GM15510 (cell line): ENCODE measurements around the gene IPO13.

Source experiments
- POLR2A ChIP-seq: IDR thresholded peaks from 3 replicates; pipeline ENCODE4 v1.6.1; 2011; ENCODE audit warnings: borderline replicate concordance; ENCODE audit not compliant: insufficient read length; ENCODE audit errors: extremely low read depth

Gene IPO13

GRCh38 chr1:43914576-43915525, 31.9 kb upstream of the IPO13 start:
- TF ChIP-seq POLR2A: no peak

GRCh38 chr1:43919906-43920305, 26.8 kb upstream of the IPO13 start:
- no peak for TF ChIP-seq POLR2A

- TF ChIP-seq POLR2A: no peak
Measured at GRCh38 chr1:43921022-43921421, 25.7 kb upstream of the IPO13 start.

DNA sequence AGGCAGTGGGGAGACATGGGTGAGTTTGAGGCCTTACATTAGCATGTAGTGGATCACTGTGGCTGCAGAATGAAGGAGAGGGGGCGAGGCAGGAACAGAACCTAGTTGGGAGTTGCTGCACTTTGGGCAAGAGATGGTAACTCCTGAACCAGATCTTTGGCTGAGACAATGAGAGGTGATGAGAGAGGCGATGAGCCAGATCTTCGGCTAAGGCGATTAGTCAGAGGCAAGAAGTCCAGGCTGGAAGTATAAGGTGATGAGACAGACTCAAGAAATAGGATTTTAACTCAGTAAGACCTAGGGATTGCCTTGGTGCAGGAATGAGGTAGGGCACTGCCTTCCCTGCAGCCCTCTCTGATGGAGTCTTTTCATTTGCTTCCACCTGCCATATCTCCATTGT, 22.2 kb upstream of the IPO13 start:
- TF ChIP-seq POLR2A: no peak

GRCh38 chr1:43925846-43926245, 20.9 kb upstream of the IPO13 start:
- TF ChIP-seq POLR2A: no peak

- TF ChIP-seq POLR2A: no peak
Measured at GRCh38 chr1:43930168-43930948, 16.4 kb upstream of the IPO13 start.

GRCh38 chr1:43930949-43931275, 15.8 kb upstream of the IPO13 start:
- TF ChIP-seq POLR2A: no peak

DNA sequence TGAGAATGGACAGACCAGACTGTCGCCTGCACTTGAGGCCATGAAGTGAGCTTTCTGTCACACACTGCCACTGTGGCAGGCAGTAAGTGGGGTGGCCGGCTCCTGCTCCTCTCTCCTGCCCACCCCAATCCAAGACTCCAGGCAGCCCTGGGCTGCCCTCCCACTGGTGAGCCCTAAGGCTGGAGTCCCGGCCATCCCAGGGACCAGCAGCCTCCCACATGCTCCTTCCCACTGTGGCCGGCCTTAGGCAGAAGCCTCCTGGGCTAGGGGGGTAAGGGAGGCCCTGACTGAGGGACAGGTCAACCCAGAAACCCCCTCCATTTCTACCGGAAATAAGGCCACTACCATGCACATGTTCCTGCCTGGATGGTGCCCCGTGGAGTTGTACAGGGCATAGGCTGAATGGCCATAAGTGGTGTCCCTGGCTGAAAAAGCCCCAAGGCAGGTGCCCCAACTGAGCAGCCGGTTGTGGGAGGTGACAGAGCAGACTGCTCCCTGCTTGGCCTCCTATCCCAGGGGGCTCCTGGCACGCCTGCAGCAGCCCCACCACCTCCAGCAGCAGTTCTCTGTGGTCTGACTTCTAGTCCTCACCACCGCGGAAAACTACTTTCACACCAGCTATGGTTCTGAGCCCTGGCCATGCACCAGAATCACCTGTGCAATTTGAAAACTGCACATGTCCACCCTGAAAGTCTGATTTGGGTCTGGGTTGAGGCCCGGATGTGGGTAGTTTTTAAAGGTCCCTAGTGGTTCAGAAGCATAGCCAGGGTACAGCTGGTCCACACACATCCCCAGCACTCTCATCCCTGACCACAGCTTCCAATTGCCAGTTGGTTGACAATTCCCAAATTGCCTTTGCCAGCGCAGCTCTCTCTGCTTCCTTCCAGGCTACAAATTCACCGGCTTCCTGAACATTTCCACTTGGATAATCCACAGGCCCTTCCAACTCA, 14.8 kb upstream of the IPO13 start:
- TF ChIP-seq POLR2A: no peak

DNA sequence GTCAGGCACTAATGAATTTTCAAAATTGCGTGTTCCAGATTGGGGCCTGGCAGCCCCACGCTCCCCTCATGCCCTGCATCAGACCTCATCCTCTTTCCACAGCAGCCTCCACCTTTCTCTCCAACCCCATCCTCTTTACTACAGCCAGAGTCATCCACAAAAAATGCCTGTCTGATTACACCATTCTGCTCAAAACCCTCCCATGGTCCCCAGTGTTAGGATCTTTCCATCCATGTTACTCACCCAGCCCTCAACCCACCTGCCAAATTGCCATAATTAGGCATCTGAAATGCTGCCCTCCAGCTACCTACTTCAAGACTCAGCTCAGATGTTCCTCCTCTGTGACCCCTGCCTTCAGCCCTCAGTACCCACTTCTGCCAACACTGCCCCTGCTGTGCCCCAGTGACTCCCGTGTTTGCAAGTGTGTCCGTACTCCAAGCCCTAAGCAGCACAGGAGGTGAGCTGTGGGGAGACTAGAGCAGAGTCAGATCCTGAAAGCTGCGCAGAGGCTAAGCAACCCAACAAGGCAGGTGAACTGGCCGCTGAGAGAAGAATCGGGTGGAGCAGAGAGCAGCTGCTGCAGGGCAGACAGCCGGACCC, 13.9 kb upstream of the IPO13 start:
- no peak for TF ChIP-seq POLR2A

DNA sequence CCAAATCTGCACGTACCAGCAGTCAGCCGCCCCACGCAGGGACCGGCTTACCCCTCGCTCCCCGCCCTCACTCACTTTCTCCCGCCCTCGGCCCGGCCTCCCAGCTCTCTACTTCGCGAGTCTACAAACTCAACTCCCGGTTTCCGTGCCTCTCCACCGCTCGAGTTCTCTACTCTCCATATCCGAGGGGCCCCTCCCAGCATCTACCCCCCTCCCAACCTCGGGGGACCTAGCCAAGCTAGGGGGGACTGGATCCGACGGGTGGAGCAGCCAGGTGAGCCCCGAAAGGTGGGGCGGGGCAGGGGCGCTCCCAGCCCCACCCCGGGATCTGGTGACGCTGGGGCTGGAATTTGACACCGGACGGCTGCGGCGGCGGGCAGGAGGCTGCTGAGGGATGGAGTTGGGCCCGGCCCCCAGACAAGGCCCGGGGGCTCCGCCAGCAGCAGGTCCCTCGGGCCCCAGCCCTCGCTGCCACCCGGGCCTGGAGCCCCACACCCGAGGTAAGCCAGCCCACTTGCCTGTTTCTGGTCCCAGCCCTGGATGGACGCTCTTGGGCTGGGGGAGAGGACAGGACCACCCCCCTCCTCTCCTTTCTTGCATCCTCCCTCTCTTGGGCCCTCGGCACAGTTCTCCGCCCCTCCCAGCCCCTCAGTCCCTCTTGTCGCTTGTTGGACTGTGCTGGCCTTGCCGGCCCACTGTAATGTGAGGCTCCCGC, 13.2 kb upstream of the IPO13 start, which contains the start of gene ARTN:
ARTN (plus strand) TSS at position 416 of the 715 bp plus-strand sequence. CDS start 1,856 bp downstream, outside the sequence.
- TF ChIP-seq POLR2A: no peak

DNA sequence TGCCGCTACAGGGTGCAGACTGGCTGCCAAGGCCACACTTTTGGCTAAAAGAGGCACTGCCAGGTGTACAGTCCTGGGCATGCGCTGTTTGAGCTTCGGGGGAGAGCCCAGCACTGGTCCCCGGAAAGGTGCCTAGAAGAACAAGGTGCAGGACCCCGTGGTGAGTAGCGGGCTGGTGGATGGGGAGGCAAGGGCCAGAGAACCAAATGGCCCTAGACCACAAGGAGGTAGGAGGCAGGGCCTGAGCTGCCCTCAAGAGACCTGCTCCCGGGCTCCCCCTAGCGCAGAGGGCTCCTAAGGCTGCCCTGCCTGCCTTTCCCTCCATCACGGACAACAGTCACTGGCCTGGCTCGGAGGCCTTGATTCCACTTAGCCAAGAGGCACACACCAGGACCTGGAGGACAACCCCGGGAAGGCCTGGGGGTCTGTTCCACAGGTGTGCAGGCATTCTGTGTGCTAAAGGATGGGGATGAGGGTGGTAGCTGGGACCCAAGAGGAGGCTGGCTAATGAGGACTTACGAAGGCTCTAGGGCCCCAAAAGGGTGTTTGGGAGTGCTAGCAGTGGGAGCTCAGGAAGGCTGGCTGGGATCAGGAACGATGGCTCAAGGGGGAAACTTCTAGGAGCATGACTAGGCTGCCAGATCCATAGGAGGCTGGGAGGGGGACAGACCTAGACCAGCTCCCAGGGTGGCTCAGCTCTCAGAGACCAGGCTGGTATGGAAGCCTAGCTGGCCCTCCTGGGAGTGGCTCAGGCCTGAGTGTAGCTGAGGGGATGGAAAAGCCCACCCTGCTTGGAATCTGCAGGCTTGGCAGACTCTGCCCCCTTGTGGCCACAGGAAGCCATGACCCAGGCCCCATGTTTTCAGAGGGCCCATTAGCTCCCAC, 12.4 kb upstream of the IPO13 start:
- no peak for TF ChIP-seq POLR2A

GRCh38 chr1:43934986-43935324, 11.8 kb upstream of the IPO13 start:
- no peak for TF ChIP-seq POLR2A
